Measurements from ENCODE around the gene ASH1L.
"Not testable (repeated sequence)": the region's sequence is repeated elsewhere in the genome, so short reads cannot be mapped to it uniquely, and the experiment has no call there.

ASH1L gene

GRCh38 chr1:155561779-155562580 lies 623 bp downstream of the ASH1L start:
- DNase-seq (ENCODE audit: low spot score) = peak; percentile 61

- DNase-seq (ENCODE audit: low spot score) = no peak
Observed at GRCh38 chr1:155555915-155556314, 6.7 kb downstream of the ASH1L start.

GRCh38 chr1:155553349-155553748 lies 9.3 kb downstream of the ASH1L start:
- no peak for DNase-seq (ENCODE audit: low spot score)

GRCh38 chr1:155548706-155549105 lies 13.9 kb downstream of the ASH1L start:
- DNase-seq (ENCODE audit: low spot score) = no peak

GRCh38 chr1:155540000-155540874 lies 22.4 kb downstream of the ASH1L start:
- DNase-seq (ENCODE audit: low spot score) = no peak

GRCh38 chr1:155537193-155537592 lies 25.4 kb downstream of the ASH1L start:
- DNase-seq (ENCODE audit: low spot score) = no peak

GRCh38 chr1:155531624-155532023 lies 31.0 kb downstream of the ASH1L start:
- no peak for DNase-seq (ENCODE audit: low spot score)

- DNase-seq (ENCODE audit: low spot score) = no peak
Observed at GRCh38 chr1:155529929-155530328, 32.7 kb downstream of the ASH1L start.

- no peak for DNase-seq (ENCODE audit: low spot score)
Observed at GRCh38 chr1:155529109-155529508, 33.5 kb downstream of the ASH1L start.

GRCh38 chr1:155527677-155528076 lies 34.9 kb downstream of the ASH1L start:
- DNase-seq (ENCODE audit: low spot score) = no peak

GRCh38 chr1:155526356-155526755 lies 36.2 kb downstream of the ASH1L start:
- DNase-seq (ENCODE audit: low spot score) = no peak

GRCh38 chr1:155522069-155522468 lies 40.5 kb downstream of the ASH1L start:
- DNase-seq (ENCODE audit: low spot score) = no peak

GRCh38 chr1:155518484-155518883 lies 44.1 kb downstream of the ASH1L start:
- no peak for DNase-seq (ENCODE audit: low spot score)

GRCh38 chr1:155514582-155515187 lies 47.9 kb downstream of the ASH1L start:
- DNase-seq (ENCODE audit: low spot score) = no peak

GRCh38 chr1:155513300-155513916 lies 49.2 kb downstream of the ASH1L start:
- DNase-seq (ENCODE audit: low spot score) = peak; percentile 53

GRCh38 chr1:155511385-155511784 lies 51.2 kb downstream of the ASH1L start:
- DNase-seq (ENCODE audit: low spot score) = not testable (repeated sequence)

- DNase-seq (ENCODE audit: low spot score) = no peak
Observed at GRCh38 chr1:155509064-155509463, 53.5 kb downstream of the ASH1L start.

GRCh38 chr1:155507945-155508344 lies 54.7 kb downstream of the ASH1L start:
- DNase-seq (ENCODE audit: low spot score) = no peak

GRCh38 chr1:155505963-155506362 lies 56.6 kb downstream of the ASH1L start:
- not testable (repeated sequence) for DNase-seq (ENCODE audit: low spot score)

- DNase-seq (ENCODE audit: low spot score) = peak; percentile 26
Observed at GRCh38 chr1:155504207-155504606, 58.4 kb downstream of the ASH1L start.

- no peak for DNase-seq (ENCODE audit: low spot score)
Observed at GRCh38 chr1:155499953-155500639, 62.5 kb downstream of the ASH1L start.

- no peak for DNase-seq (ENCODE audit: low spot score)
Observed at GRCh38 chr1:155499263-155499662, 63.3 kb downstream of the ASH1L start.

Data from AG20443 (cell line).